H9 (cell line): ENCODE results near the gene ARID1A. TPM values are rescaled to one million over a fixed set of nuclear protein-coding genes. Genes with fewer than 3 reads are reported as not detected.
"Not testable (repeated sequence)": the region's sequence is repeated elsewhere in the genome, so short reads cannot be mapped to it uniquely, and the experiment has no call there.

Experiments used
- DNase-seq: peaks from one replicate; pipeline ENCODE4 v3.0.0-alpha.2; 2017
- H2AFZ ChIP-seq: one replicate; pipeline ENCODE4 v1.6.1; 2013; ENCODE audit warnings: mild to moderate bottlenecking, low read length, control low read depth, moderate library complexity
- H2AK5ac ChIP-seq: 2 replicates; pipeline ENCODE4 v1.6.1; 2013; ENCODE audit warnings: low read length, control low read depth, mixed read lengths; ENCODE audit not compliant: insufficient read length
- H2BK120ac ChIP-seq: one replicate; pipeline ENCODE4 v1.6.1; 2013; ENCODE audit warnings: low read depth, mild to moderate bottlenecking, low read length, control low read depth, inconsistent platforms; ENCODE audit not compliant: poor library complexity, severe bottlenecking
- H2BK12ac ChIP-seq: 2 replicates; pipeline ENCODE4 v1.6.1; 2013; ENCODE audit warnings: low read length, control low read depth, mixed read lengths, low read depth; ENCODE audit not compliant: insufficient read length
- H2BK15ac ChIP-seq: 2 replicates; pipeline ENCODE4 v1.6.1; 2013; ENCODE audit warnings: low read depth, low read length, control low read depth
- H2BK20ac ChIP-seq: one replicate; pipeline ENCODE4 v1.6.1; 2013; ENCODE audit warnings: low read depth, mild to moderate bottlenecking, low read length, control low read depth, inconsistent platforms; ENCODE audit not compliant: poor library complexity, severe bottlenecking
- H2BK5ac ChIP-seq: 2 replicates; pipeline ENCODE4 v1.6.1; 2013; ENCODE audit warnings: low read length, control low read depth, mixed read lengths; ENCODE audit not compliant: insufficient read length
- H3K14ac ChIP-seq: 2 replicates; pipeline ENCODE4 v1.6.1; 2013; ENCODE audit warnings: low read length, control low read depth; ENCODE audit not compliant: insufficient read depth
- H3K18ac ChIP-seq: 2 replicates; pipeline ENCODE4 v1.6.1; 2013; ENCODE audit warnings: low read depth, mild to moderate bottlenecking, mixed read lengths, low read length, control low read depth; ENCODE audit not compliant: insufficient read length
- H3K23ac ChIP-seq: 2 replicates; pipeline ENCODE4 v1.6.1; 2013; ENCODE audit warnings: low read length, control low read depth, mixed read lengths, low read depth; ENCODE audit not compliant: insufficient read length
- H3K23me2 ChIP-seq: 2 replicates; pipeline ENCODE4 v1.6.1; 2013; ENCODE audit warnings: low read depth, mild to moderate bottlenecking, mixed read lengths, low read length, control low read depth; ENCODE audit not compliant: insufficient read length, poor library complexity, severe bottlenecking
- H3K27ac ChIP-seq: 2 replicates; pipeline ENCODE4 v1.5.1; 2013; ENCODE audit warnings: low read length, control low read depth, mixed read lengths, low read depth; ENCODE audit not compliant: insufficient read length
- H3K27me3 ChIP-seq: 2 replicates; pipeline ENCODE4 v1.6.1; 2013; ENCODE audit warnings: low read length, control low read depth, inconsistent platforms; ENCODE audit not compliant: insufficient read depth
- H3K4ac ChIP-seq: 2 replicates; pipeline ENCODE4 v1.6.1; 2013; ENCODE audit warnings: low read depth, mild to moderate bottlenecking, control low read depth, inconsistent platforms, low read length, moderate library complexity
- H3K4me1 ChIP-seq: 2 replicates; pipeline ENCODE4 v1.6.1; 2013; ENCODE audit warnings: low read length, control low read depth, inconsistent platforms; ENCODE audit not compliant: insufficient read depth
- H3K4me2 ChIP-seq: 2 replicates; pipeline ENCODE4 v1.6.1; 2013; ENCODE audit warnings: low read length, control low read depth, mixed read lengths; ENCODE audit not compliant: insufficient read length, insufficient read depth
- H3K56ac ChIP-seq: 2 replicates; pipeline ENCODE4 v1.6.1; 2013; ENCODE audit warnings: low read depth, mild to moderate bottlenecking, mixed read lengths, low read length, control low read depth; ENCODE audit not compliant: insufficient read length
- H3K79me1 ChIP-seq: 2 replicates; pipeline ENCODE4 v1.6.1; 2013; ENCODE audit warnings: low read depth, mild to moderate bottlenecking, moderate library complexity, low read length, control low read depth, inconsistent platforms; ENCODE audit not compliant: insufficient read depth, poor library complexity, severe bottlenecking
- H3K79me2 ChIP-seq: 2 replicates; pipeline ENCODE4 v1.6.1; 2013; ENCODE audit warnings: low read length, control low read depth, inconsistent platforms; ENCODE audit not compliant: insufficient read depth
- H3K9ac ChIP-seq: 2 replicates; pipeline ENCODE4 v1.6.1; 2013; ENCODE audit warnings: low read length, control low read depth, mixed read lengths; ENCODE audit not compliant: insufficient read length; ENCODE audit errors: extremely low read depth
- H3K9me3 ChIP-seq: one replicate; pipeline ENCODE4 v1.6.1; 2013; ENCODE audit warnings: low read depth, low read length, inconsistent platforms; ENCODE audit not compliant: control insufficient read depth
- H3T11ph ChIP-seq: one replicate; pipeline ENCODE4 v1.6.1; 2013; ENCODE audit warnings: mild to moderate bottlenecking, low read length, control low read depth, inconsistent platforms
- H4K20me1 ChIP-seq: one replicate; pipeline ENCODE4 v1.6.1; 2013; ENCODE audit not compliant: control insufficient read depth, insufficient read length, insufficient read depth
- H4K5ac ChIP-seq: 2 replicates; pipeline ENCODE4 v1.6.1; 2013; ENCODE audit warnings: low read depth, mild to moderate bottlenecking, mixed read lengths, low read length, control low read depth; ENCODE audit not compliant: insufficient read length
- H4K8ac ChIP-seq: replicated peaks from 2 replicates; pipeline ENCODE4 v1.6.1; 2013; ENCODE audit warnings: low read length, control low read depth, mixed read lengths, low read depth; ENCODE audit not compliant: insufficient read length
- H4K91ac ChIP-seq: 2 replicates; pipeline ENCODE4 v1.6.1; 2013; ENCODE audit warnings: low read depth, mild to moderate bottlenecking, moderate library complexity, mixed read lengths, low read length, control low read depth; ENCODE audit not compliant: insufficient read length
- H3K27ac Mint-ChIP-seq, 3 experiments: 2 replicates in 2 of 3; 3 replicates in 1 of 3; pipeline ENCODE4 v1.8.0; 2020 to 2021; ENCODE audit warnings: mixed read lengths in 3 of 3, mild to moderate bottlenecking in 1 of 3, moderate library complexity in 1 of 3
- H3K27me3 Mint-ChIP-seq: 2 replicates; pipeline ENCODE4 v1.8.0; 2021; ENCODE audit warnings: low read depth, mild to moderate bottlenecking, moderate library complexity, mixed read lengths
- H3K36me3 Mint-ChIP-seq, 3 experiments: 2 replicates in 2 of 3; 3 replicates in 1 of 3; pipeline ENCODE4 v1.8.0; 2020 to 2021; ENCODE audit warnings: low read depth in 3 of 3, mixed read lengths in 3 of 3; ENCODE audit not compliant: insufficient read depth in 1 of 3
- H3K4me1 Mint-ChIP-seq, 2 experiments: 2 replicates each; pipeline ENCODE4 v1.8.0; 2020; ENCODE audit warnings: mixed read lengths in 2 of 2
- H3K4me3 Mint-ChIP-seq, 2 experiments: 2 replicates in 1 of 2; 3 replicates in 1 of 2; pipeline ENCODE4 v1.8.0; 2020 to 2021; ENCODE audit warnings: mild to moderate bottlenecking in 2 of 2, mixed read lengths in 2 of 2, moderate library complexity in 1 of 2
- H3K9me3 Mint-ChIP-seq, 2 experiments: 2 replicates in 1 of 2; 3 replicates in 1 of 2; pipeline ENCODE4 v1.8.0; 2020; ENCODE audit warnings: mild to moderate bottlenecking in 2 of 2, mixed read lengths in 2 of 2, moderate library complexity in 1 of 2
- CTCF ChIP-seq: fragments of 200-600 bp; sonication (generic); conservative IDR thresholded peaks from 3 replicates; pipeline ENCODE4 v1.8.0; 2021; ENCODE audit warnings: antibody characterized with exemption, mild to moderate bottlenecking
- WGBS: extraction: QIAGEN DNeasy Blood & Tissue Kit; methylation state at CpG from one replicate; pipeline ENCODE4 v1.1.7; 2013; ENCODE audit warnings: missing lambda C conversion rate, low lambda C conversion rate, mixed read lengths; ENCODE audit not compliant: insufficient read length; ENCODE audit errors: extremely low coverage; 5-methylcytosine and 5-hydroxymethylcytosine counted together
- total RNA-seq: library from RNA; stranded (reverse); gene quantifications from 2 replicates; pipeline ENCODE4 v1.2.1, GENCODE V29; 2021

The ARID1A gene
- total RNA-seq, 1 experiment from 2014 or later = 147 TPM

GRCh38 chr1:26704629-26705028, 8.8 kb downstream of the ARID1A start:
- no peak overlapping the region for H2AFZ ChIP-seq
- H3K23ac ChIP-seq = no peak overlapping the region
- no peaks in the 10 kb centered on the region for H3K9me3 ChIP-seq
- no peak overlapping the region for H3K27ac ChIP-seq
- no peak overlapping the region for H2BK5ac ChIP-seq
- H2BK12ac ChIP-seq = no peak overlapping the region
- no peaks in the 10 kb centered on the region for H3K23me2 ChIP-seq
- H3K14ac ChIP-seq = no peak overlapping the region
- Mint-ChIP-seq H3K27ac (no peak overlapping the region; a peak in 1 of 7 replicates), H3K36me3 (peaks cover 5 to 27% (median 22%) of the 10 kb centered on the region in 3 experiments), H3K9me3 (no peaks in the 10 kb centered on the region), H3K4me3 (no peak overlapping the region), H3K4me1 (peaks cover 24 to 28% of the 10 kb centered on the region in 2 experiments), H3K27me3 (no peaks in the 10 kb centered on the region; the same call in 1 of the 2 replicates)
- no peak overlapping the region for H3K18ac ChIP-seq
- no peak overlapping the region for H3K9ac ChIP-seq
- H3K79me1 ChIP-seq = peaks cover 2% of the 10 kb centered on the region
- H2AK5ac ChIP-seq = no peak overlapping the region
- peaks cover 16% of the 10 kb centered on the region for H3K4me1 ChIP-seq
- H2BK120ac ChIP-seq = no peak overlapping the region
- no peak overlapping the region for H3K4me2 ChIP-seq
- no peaks in the 10 kb centered on the region for H4K20me1 ChIP-seq
- no peak overlapping the region for H2BK15ac ChIP-seq
- H3K27me3 ChIP-seq = no peaks in the 10 kb centered on the region
- H4K8ac ChIP-seq = no peak overlapping the region
- WGBS = no CpG with 5 or more reads among the region's 5 CpGs
- no peak overlapping the region for H3K56ac ChIP-seq
- H4K91ac ChIP-seq = no peak overlapping the region
- no peak for DNase-seq
- H4K5ac ChIP-seq = no peak overlapping the region
- no peak overlapping the region for H3K4ac ChIP-seq
- H3T11ph ChIP-seq = no peak overlapping the region
- no peak for TF ChIP-seq CTCF
- no peak overlapping the region for H2BK20ac ChIP-seq
- peaks cover 77% of the 10 kb centered on the region for H3K79me2 ChIP-seq

- not testable (repeated sequence) for H3K9me3 ChIP-seq, H4K5ac ChIP-seq, DNase-seq, H3T11ph ChIP-seq, H3K4ac ChIP-seq, H2BK12ac ChIP-seq, H2AK5ac ChIP-seq, H3K27ac Mint-ChIP-seq, H3K27me3 ChIP-seq, H2BK5ac ChIP-seq, H2BK120ac ChIP-seq, H2BK20ac ChIP-seq, H2BK15ac ChIP-seq, H3K27ac ChIP-seq, H3K14ac ChIP-seq, H3K23ac ChIP-seq, H3K27me3 Mint-ChIP-seq, H3K23me2 ChIP-seq, H3K4me2 ChIP-seq, H3K18ac ChIP-seq, H2AFZ ChIP-seq, H3K79me1 ChIP-seq, H4K20me1 ChIP-seq, H4K91ac ChIP-seq, H3K9me3 Mint-ChIP-seq, H4K8ac ChIP-seq, H3K9ac ChIP-seq, H3K56ac ChIP-seq, H3K4me3 Mint-ChIP-seq
- Histone ChIP-seq H3K4me1 (peaks cover 13% of the 10 kb centered on the region), H3K79me2 (peaks cover 72% of the 10 kb centered on the region)
- Mint-ChIP-seq H3K36me3 (peaks cover 5 to 22% (median 22%) of the 10 kb centered on the region in 3 experiments), H3K4me1 (peaks cover 24 to 28% of the 10 kb centered on the region in 2 experiments)
- no CpG with 5 or more reads among the region's 4 CpGs for WGBS
Measured at GRCh38 chr1:26705227-26705626, 9.4 kb downstream of the ARID1A start.
